ENCODE measurements around the gene OR7D2.

- TF ChIP-seq CTCF (IDR thresholded peaks at IDR 0.05) (no peak), POLR2A (IDR thresholded peaks at IDR 0.05) (no peak), POLR2AphosphoS5 (IDR thresholded peaks at IDR 0.05) (no peak)
Observed at GRCh38 chr19:9187191-9187590, 8.4 kb downstream of the OR7D2 start.

Data from gastroesophageal sphincter (tissue), 3 donors.